HG03378 (cell line): ENCODE data around the gene LYG2.
"Not testable (repeated sequence)": the region's sequence is repeated elsewhere in the genome, so short reads cannot be mapped to it uniquely, and the experiment has no call there.

ENCODE experiments used
- ATAC-seq: cut with Tn5 transposase; IDR thresholded peaks from one replicate; pipeline ENCODE4 v1.9.1; 2021; ENCODE audit warnings: mild to moderate bottlenecking, moderate library complexity; ENCODE audit not compliant: unreplicated experiment

LYG2 gene, protein sequence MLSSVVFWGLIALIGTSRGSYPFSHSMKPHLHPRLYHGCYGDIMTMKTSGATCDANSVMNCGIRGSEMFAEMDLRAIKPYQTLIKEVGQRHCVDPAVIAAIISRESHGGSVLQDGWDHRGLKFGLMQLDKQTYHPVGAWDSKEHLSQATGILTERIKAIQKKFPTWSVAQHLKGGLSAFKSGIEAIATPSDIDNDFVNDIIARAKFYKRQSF

DNA sequence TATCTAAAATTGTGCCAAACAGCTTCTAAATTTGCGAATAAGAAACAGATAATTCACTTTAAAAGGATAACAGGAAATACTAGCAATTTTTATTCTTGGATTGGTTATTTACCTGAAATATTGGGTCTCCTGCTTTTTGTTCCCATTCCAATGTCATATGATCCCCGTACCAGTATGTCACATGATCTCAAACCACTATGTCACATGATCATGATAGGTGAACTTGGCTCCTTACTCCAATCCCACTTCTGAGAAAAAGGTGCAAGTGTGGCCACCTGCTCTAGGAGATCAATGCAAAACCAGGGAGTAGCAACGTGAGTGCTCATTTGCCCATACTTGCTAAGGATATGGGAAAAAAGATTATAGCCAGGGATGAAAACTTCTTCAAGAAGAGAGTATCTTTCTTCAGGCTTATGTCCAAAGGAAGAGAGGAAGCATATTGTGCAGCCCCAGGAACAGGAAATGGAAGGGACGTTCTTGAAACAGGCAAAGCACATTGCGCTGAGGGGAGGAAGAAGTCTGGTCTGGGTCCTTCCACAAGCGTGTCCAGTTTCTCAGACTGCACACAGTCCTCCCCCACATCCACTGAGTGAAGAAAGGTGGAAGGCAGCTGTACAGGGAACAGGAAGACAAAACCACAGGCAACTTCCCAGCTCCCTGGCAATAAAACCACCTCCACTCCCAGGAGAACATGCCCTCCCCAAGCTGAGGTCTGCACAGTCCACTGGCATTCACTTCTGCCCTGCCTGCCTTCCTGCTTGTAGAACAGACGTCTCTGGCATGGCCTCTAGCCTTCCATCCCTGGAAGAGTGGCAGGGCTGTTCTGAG lies at the start of gene LYG2:
TSS of gene LYG2 (minus strand) at position 176 of the 828 bp plus-strand sequence. CDS start 1,406 bp downstream, outside the sequence.
- ATAC-seq: no peak

DNA sequence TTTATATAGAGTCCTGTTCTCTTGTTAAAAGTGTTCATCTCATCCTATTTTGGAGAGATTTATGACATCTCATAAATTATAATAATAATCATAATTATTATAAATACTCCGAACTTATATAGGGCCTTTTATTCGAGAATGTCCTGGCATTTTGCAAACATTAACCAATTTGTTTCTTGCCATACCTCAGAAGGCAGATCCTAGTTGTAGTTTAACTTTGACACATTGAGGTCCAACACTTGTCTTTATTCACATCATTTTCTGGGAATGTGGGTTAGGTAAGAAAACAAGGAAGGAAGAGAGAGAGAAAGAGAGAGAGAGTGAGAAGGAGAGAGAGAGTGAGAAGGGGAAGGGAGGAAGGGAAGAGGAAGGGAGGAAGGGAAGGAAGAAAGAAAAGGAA lies 45.6 kb upstream of the LYG2 start, which contains the start of gene LYG1:
TSS of gene LYG1 (minus strand) at position 101 of the 400 bp plus-strand sequence. CDS start 5,527 bp downstream, outside the sequence.
- ATAC-seq: not testable (repeated sequence)

DNA sequence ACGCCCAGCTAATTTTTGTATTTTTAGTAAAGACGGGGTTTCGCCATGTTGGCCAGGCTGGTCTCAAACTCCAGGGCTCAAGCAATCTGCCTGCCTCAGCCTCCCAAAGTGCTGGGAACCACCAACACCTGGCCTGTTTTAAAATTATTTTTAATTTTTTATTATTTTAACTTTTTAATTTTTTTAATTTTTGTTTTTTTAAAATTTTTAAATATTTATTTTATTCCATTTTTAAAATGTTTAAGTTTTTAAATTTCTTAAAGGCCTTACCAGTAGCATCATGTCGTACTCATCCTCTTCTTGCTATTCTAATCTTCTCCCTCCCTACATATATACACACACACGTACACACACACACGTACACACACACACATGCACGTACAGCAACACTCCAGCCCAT lies 44.1 kb upstream of the LYG2 start:
- no peak for ATAC-seq

DNA sequence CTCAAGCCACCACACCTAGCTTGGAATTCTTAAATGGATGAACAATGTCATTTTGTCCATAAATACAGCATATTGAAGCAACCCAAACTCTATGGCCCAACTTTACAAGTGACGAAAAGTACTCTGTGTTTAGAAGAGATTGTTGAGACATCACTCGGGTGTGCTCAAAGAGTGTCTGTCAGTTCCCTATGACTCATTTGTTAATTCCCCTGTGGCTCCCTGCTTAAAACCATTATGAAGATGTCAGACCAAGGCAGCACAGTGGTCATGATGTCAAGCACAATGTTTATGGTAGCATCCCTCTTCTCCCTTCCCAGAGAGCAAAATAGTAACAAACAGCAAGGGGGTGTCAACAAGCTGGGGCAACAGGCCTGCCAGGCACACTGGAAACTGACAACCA lies 42.5 kb upstream of the LYG2 start:
- no peak for ATAC-seq

DNA sequence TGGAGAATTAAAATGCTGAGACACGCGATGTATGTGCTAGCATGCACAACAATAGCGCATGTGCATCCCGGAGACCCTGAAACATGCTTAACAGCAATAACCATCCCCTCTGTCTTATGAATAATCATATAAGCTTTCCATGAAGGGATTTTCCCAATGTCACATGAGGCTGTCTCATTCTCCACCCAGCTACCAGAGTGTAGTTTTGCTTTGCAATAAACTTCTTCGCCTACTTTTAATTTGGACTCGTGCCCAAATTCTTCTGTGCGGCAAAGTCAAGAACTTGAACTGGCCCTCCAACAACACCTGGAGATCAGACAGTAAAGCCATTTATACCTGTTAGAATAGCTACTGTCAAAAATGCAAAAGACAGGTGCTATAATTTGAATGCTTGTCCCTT lies 30.1 kb upstream of the LYG2 start:
- ATAC-seq: no peak

DNA sequence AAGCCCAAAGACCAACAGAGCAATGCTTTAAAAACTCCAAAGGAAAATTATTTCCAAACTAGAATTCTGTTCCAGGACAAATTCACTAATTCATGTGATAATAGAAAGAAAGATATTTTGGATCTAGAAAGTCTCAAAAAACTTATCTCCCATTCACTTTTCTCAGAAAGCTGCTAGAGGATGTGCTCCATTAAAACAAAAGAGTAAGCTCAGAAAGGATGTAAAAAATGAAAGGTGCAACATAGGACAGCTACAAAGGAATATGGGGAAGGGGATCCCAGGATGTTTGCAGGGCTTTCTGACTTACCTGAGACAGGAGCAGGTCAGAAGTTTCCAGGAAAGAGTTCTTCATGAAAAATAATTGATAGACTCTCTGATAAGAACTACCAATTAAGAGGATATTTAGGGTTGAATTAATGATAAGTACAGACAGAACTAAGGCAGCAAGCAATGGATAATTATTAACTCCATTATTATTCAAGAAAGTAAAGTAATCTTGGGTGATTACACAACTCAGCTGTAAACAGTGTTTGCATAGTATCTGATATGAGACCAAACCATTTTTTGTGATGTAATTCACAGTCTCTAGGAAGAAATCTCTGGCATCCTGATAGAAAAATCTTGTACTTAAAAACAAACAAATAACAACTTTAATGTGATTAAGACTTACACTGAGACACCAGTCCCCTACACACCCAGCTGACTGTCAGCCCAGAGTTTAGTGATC lies 24.7 kb upstream of the LYG2 start:
- no peak for ATAC-seq

DNA sequence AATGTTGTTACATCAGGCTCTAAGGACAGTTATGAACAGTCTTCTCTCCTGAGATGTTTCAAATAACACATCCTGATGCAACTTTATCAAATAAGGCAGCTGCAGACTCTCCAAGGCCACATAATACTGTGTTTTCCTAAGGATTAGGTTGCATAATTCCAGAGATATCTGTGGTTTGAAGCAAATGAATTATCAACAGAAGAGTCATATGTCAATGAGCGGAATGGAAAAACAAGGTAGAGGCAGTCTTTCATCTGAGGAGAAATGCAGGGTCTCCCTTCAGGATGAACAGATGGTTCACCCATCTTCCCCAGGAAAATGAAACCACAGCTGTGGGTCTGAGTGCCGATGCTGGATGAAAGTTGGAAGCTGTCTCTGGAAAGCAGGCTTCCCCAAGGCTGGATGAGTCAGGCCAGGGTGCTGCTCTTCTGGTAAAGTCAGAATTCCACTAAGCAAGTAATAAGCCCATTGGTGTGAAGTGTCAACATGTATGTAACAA lies 23.4 kb upstream of the LYG2 start:
- ATAC-seq: no peak

DNA sequence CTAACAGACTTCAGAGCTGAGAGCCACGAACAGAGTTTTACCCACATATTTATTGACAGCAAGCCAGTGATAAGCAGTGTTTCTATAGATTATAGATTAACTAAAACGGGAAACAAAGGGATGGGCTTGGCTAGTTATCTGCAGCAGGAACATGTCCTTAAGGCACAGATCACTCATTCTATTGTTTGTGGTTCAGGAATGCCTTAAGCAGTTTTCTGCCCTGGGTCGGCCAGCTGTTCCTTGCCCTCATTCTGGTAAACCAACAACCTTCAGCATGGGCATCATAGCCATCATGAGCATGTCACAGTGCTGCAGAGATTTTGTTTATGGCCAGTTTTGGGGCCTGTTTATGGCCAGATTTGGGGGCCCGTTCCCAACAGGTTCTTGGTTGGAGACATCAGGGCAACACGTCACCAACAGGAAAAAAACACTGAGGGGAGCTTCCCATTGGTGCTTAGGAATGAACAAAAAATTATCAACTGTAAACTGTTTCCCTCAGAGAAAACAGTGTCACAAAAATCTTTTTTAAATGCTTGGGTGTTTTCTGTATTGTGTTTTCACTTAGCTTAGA lies 22.8 kb upstream of the LYG2 start:
- ATAC-seq: not testable (repeated sequence)

DNA sequence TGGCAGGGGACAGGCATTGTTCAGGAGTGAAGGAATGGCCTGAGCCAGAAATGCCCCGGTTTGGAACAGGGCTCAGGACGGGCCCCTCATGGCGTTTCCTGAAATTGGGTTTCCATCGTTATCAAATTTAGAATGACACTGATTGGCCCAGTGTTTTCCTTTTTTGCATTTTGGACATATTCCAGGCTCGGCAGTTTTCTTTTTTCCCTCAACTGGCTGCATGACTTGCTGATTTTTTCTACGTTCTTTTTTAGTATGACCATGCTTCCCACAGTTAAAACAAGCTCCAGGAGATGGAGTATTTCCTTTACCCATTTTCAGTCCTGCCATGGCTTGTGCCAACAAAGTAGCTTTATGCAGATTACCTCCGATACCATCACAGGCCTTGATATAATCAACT lies 20.4 kb upstream of the LYG2 start:
- no peak for ATAC-seq

DNA sequence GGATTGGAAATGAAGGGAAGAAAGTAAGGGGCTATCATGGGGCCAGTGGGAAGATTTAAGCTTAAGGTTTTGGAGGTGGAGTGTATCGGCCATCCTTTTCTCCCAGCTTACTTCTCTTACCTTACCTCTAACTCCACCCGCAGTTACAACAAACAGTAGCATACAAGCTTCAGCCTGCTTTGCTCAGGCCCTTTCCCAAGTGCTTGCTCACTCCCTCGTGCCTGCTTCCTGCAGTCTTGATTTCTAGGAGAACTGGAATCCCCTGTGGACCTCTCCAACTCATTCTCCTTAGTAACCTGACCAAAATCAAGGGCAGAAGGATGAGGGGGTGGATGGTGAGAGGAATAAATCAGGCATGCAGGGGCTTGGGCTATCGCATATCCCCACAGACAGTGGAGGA lies 5.8 kb upstream of the LYG2 start:
- ATAC-seq: no peak

DNA sequence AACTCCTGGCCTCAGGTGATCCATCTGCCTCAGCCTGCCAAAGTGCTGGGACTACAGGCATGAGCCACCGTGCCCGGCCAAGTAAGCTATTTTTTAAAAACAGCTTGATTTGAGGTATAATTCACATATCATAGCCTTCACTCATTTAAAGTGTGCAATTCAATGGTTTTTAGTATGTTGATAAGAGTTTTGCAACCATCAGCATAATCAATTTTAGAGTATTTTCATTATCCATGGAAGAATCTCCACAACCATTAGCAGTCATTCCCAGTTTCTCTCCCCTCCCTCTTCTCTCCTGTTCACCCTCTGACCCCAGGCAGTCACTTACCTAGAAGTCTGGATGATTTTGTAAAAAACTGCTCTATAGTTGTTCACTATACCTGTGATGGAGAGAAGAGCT lies 4.7 kb upstream of the LYG2 start:
- no peak for ATAC-seq

DNA sequence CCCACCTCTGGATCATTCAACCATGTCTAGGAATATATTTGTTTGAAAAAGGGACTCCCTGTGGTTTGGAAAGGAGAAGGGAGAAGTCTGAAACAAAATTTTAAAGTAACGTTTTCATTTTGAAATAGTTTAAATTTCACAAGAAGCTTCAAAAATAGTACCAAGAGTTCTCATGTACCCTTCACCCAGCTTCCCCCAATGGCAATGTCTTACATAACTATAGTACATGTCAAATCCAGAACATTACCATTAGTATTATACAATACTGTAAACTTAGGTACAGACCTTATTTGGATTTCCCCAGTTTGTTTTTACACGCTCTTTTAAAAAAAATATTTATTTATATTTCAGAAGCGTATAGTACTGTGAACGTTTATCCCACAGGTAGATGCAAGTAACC lies 4.0 kb upstream of the LYG2 start:
- no peak for ATAC-seq

DNA sequence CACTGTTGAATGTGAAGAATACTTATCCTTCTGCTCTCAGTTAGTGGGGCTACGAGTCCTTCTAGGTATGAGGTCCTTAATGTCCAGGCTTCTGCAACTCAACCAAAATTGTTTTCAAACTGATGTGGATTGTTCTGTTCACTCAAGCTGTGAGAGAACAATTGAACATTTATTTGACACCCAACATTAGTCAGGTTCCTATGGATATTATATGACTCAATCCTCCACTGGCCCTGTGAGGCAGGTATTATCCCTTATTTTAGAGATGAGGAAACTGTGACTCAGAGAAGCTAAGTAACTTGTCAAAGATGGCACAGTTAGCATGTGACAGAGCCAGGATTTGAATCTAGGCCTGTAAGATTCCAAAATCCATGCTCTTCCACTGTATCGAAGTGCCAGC lies 1.2 kb upstream of the LYG2 start:
- no peak for ATAC-seq

DNA sequence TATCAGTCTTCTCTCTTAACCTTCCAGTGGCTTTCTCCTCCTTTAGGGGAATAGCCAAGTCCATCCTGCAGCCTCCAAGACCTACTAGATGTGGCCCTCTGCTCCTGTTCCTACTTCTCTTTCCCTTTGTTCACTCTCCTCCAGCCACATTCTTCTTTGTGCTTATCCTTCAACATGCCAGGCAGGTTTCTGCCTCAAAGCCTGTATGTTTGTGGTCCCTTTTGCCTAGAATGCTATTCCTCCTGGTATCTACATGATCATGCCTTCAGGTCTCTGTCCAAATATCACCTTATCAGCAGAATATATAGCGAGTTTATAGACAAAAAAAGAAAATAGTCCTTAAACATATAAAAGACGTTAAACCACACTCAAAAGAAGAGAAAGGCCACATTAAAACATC lies 5.5 kb downstream of the LYG2 start:
- ATAC-seq: no peak

DNA sequence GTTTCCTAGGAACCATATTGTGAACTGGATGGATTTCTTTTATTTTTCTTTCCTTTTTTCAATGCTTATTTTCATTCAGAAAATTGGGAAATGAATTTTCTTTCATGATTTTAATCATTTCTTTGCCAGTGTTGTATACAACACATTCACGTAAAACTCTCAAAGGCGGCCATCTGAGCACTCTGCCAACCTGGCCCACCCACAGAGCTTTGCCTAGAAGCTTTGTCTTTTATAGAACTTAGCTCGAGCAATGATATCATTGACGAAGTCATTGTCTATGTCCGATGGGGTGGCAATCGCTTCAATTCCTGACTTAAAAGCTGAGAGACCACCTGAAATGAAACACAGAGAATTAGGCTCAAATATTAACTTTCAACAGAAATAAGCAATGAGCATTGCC lies 13.3 kb downstream of the LYG2 start:
- ATAC-seq: no peak

DNA sequence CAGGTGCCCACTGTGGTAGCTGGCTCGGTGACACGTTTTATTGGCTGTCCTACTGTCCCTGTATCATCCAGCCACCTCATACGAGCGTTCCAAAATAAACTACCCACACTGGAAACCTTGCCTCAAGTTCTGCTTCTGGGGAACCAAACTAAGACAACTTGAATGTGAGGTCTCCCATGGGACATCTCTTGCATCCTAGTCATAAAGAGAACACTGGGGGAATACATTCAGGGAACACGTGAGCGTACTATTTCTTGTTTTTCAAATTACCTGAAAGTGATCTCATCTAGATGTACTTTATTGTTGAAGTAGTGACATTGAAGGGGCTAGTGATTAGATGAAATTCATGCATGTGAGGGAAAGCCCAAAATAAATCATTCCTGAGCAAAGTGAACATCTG lies 15.0 kb downstream of the LYG2 start:
- no peak for ATAC-seq

DNA sequence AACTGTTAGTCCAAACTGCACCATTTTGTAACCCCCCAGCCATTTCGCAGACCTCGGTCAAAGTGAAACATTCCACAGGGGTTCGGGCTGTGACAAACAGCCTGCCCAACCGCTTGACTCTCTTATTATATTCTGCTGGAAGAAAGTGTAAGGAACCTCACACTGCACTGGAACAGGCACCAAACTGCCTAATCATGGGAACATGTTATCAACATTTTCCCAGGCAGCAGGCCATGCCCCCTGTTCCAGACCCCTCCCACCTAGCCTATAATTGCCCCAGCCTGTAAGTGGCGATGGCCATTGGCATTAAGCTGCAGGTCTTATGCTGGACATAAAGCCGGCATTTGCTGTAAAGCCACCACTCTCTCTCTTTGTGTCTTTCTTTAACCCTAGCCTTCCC lies 16.9 kb downstream of the LYG2 start:
- ATAC-seq: no peak

DNA sequence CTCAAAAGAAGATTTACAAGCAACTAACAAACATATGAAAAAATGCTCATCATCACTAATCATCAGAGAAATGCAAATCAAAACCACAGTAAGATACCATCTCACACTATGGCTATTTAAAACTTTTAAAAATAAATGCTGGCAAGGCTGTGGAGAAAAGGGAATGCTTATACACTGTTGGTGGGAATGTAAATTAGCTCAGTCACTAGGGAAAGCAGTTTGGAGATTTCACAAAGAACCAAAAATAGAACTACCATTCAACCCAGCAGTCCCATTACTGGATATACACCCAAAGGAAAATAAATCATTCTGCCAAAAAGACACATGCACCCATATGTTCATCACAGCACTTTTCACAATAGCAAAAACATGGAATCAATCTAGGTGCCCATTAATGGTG lies 22.3 kb downstream of the LYG2 start:
- not testable (repeated sequence) for ATAC-seq

DNA sequence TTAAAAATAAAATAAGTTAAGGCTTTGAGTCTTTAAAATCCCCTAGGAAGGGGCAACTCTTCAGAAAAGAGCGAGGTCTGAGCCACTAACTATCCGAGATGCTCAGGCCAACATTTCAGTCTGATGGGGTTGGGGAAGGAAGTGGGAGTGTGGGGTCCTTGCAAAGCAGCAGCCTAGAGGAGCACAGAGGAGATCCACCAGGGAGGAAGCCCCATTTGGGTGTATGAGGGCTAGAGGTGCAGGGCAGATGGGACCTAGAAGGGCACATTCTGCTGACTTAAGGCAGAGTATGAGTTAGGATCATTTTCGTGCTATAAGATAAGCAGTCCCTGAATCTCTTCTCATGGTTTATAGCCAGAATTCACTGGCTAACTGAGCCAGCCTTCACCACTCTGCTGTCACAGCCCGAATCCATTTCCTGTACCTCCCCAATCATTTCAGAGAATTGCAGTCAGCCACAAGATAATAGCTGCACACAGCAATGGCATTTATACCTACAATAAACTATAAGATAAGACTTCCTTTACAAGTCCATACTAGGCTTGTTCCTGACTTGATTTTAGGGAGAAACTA lies 37.5 kb downstream of the LYG2 start:
- no peak for ATAC-seq

DNA sequence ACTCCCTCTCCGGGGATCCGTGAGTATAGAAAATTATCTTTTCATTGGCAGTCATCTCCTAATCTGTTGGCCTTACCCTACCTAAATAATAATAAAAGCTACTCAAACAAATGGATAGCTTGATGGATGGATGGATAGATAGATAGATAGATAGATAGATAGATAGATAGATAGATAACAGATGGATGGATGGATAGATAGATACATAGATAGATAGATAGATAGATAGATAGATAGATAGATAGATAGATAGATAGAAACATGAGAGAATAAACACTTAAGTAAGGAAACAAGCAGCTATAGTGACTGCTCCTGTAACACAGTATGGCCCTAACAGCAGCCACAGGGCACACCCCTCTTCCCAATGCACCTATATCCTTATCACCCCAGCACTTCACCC lies 39.4 kb downstream of the LYG2 start:
- ATAC-seq: no peak

DNA sequence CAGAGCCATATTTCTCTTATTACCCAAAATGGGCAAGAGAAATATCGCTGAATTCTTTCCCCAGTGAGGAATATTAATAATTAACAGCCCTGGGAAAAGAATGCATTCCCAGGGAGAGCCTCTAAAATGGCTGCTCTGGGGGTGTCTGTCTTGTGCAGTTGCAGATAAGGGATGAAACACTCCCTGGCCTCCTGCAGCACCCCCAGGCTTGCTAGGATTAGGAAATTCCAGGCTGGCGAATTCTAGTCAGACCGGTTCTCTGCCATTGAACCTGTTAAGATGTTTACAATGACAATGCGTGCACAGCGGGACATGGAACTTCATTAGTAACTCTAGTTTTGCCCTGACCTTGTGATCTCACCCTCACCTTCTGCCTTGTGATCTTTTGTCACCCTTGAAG lies 50.0 kb downstream of the LYG2 start:
- no peak for ATAC-seq
